ENCODE results near the gene SPTB.

Gene SPTB

DNA sequence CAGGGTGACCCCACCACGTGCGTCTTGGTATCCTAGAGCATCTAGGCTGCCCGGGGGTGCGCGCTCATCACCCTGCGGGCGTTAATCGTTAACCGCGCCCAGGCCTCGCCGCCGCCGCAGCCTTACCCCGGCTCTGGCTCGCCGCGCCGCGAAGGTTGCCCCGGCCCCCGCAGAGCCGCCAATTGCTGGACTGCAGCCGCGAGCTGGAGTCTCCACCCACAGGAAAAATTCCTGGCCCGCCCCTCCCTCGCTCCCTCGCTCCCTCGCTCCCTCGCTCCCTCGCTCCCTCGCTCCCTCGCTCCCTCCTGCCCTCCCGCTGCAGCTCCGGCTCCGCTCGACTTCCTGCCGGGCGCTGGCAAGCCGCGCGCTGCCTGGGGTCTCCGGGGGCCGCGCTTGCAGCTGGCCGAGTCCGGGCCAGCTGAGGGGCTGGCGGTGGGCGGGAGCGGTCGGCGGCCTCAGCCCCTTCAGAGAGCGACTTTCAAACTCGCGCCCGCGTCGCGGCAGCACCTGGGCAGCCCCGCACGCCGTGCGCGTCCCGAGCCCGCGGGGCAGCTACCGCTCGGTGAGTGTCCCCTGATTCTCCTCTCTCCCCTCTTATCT lies 175.5 kb downstream of the SPTB start, which contains the start of gene PLEKHG3:
Gene PLEKHG3 (plus strand): TSS at position 282 of the 600 bp plus-strand sequence. CDS start 23,208 bp downstream, outside the sequence.
- peak; percentile 43 for DNase-seq

DNA sequence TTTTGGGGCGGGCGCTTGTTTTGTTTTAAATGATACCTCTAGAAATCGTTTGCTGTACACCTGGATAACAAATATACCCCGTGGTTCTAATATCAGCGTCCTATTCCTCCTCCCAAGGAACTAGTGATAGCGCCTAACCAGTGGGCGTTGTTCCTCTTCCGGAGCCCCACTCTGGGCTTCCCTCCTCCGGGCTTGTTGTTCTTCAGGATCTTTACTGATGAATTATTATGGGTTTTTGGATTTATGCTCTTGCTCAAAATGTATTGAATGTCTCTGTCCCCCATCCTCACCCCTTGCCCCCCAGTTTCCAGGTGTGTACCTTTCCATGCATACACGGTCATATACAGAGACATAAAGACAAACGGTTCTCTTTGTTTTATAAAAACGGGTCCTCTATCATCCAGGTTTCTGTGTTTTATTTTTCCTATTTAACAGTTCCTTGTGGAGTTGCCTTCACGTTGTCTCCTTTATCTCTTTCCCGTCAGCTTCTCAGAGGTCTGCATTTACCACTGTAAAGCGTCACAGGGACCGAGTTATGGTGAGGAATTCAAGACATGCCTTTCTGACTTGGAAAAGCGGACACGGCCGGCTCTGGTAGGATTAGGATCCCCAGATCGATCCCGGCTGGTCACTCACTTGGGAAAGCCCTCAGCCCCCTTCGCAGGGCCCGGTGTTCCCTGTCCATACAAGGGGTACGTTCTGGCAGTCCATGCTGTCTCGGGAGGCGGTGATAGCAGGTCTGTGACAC lies 176.1 kb downstream of the SPTB start:
- DNase-seq, result no peak

DNA sequence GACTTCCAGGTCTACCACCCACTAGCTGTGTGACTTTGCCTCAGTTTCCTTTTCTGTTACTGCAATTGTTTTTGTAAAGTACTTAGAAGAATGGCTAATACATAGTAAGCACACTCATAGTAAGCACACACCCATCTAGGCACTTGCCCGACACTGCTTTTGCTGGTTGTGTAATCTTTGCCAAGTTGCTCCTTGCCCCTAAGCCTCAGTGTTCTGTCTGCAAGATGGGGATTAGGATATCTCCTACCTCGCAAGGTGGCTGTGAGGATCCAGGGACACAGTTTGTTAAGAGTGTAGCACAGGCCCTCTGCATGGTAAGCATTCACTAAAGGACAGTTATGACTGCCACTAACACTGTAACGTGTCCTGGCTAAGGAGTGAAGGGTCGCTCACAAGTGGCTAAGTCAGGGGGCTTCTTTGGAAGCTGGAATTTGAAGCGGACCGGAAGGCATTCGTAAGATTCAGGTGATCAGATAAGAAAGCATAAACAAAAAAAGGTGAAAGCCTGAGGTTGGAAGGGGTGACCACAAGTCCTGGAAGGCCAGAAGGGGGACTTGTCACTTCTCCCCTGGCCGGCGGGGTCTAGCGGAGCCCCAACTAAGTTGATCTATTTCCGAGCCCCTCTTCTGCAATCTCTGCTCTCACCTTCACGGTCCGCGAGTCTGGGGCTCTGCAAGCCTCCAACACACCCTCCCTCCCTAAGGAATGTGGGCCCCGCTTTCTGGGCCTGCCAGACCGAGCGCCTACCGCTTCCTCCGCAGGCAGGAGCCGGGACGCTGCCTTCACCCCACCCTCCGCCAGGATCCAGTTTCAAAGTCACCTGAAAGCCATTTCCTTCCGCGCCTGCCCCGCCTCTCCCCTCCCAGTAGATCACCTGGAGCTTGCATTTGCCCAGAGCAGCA lies 177.0 kb downstream of the SPTB start:
- DNase-seq, result no peak

- no peak for DNase-seq
Observed at GRCh38 chr14:64701660-64702059, 178.0 kb downstream of the SPTB start.

- DNase-seq, result no peak
Observed at GRCh38 chr14:64700894-64701293, 178.8 kb downstream of the SPTB start.

DNA sequence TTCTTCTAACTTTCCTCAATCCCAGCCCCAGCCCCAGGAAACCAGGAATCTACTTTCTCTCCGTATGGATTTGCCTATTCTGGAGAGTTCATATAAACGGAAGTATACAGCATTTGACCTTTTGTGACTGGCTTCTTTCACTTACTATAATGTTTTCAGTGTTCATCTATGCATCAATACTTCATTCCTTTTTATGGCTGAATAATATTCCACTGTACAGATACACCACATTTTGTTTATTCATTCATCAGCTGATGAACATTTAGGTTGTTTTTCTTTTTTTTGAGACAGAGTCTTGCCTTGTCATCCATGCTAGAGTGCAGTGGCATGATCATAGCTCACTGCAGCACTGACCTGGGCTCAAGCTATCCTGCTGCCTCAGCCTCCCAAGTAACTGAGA lies 179.4 kb downstream of the SPTB start:
- DNase-seq, result no peak

GRCh38 chr14:64698903-64699302 lies 180.8 kb downstream of the SPTB start:
- DNase-seq, result no peak

- DNase-seq, result no peak
Observed at GRCh38 chr14:64696355-64696857, 183.3 kb downstream of the SPTB start.
